ENCODE data around the gene RPA3. TPM values are rescaled to one million over a fixed set of nuclear protein-coding genes. Genes with fewer than 3 reads are reported as not detected.
"Not testable (repeated sequence)": the region's sequence is repeated elsewhere in the genome, so short reads cannot be mapped to it uniquely, and the experiment has no call there.

RPA3 gene
- total RNA-seq, 1 donor from 2014 or later, result 20.7 TPM

DNA sequence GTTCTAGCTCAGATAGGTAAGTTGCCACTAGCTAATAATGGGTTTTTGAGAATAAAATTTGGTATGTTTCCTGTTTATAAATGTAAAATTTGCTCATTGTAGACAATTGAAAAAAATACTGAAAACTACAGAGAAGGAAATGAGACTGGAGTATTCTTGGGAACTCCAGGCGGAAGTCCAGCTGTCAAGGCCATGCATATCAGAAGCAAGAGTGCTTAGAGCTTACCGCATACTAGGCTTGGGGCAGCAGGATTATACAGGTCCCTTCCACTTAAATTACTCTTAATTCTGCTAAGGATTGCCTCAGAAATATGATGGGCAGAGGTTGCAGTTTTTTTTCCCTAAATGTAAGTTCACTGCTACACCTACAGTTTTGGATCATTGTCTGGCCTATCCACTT is 51.2 kb downstream of the RPA3 start:
- Mint-ChIP-seq H3K27me3 (ENCODE audit: unreplicated experiment) (no peaks in the 10 kb centered on the region), H3K36me3 (ENCODE audit: unreplicated experiment) (no peaks in the 10 kb centered on the region), H3K4me3 (ENCODE audit: unreplicated experiment) (no peak overlapping the region), H3K9me3 (ENCODE audit: unreplicated experiment) (no peaks in the 10 kb centered on the region), H3K27ac (ENCODE audit: unreplicated experiment) (no peak overlapping the region), H3K4me1 (ENCODE audit: low read depth, unreplicated experiment) (peaks cover 7% of the 10 kb centered on the region)
- TF ChIP-seq, protein P1, sequence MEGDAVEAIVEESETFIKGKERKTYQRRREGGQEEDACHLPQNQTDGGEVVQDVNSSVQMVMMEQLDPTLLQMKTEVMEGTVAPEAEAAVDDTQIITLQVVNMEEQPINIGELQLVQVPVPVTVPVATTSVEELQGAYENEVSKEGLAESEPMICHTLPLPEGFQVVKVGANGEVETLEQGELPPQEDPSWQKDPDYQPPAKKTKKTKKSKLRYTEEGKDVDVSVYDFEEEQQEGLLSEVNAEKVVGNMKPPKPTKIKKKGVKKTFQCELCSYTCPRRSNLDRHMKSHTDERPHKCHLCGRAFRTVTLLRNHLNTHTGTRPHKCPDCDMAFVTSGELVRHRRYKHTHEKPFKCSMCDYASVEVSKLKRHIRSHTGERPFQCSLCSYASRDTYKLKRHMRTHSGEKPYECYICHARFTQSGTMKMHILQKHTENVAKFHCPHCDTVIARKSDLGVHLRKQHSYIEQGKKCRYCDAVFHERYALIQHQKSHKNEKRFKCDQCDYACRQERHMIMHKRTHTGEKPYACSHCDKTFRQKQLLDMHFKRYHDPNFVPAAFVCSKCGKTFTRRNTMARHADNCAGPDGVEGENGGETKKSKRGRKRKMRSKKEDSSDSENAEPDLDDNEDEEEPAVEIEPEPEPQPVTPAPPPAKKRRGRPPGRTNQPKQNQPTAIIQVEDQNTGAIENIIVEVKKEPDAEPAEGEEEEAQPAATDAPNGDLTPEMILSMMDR (IDR thresholded peaks at IDR 0.05; ENCODE audit: partially characterized antibody, unreplicated experiment), result no peak
- DNase-seq, result no peak

DNA sequence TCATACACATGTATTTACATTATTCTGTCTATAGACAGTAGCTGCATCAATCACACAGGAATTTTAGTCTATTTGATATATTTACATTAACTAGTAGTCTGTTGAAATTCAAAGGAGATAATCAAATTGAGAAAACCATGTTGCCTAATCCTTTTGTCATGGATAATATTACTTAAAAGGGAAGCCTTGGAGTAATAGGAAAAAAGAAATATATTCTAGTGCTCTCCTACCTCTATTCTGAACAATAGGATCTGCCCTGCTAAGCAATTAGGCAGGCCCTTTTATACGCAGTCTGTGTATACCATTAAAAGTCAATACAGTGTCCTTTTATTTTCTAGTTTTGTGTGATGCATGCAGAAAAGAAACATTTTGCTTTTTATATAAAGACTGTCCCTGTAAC is 53.4 kb downstream of the RPA3 start:
- H3K4me1 Mint-ChIP-seq (ENCODE audit: low read depth, unreplicated experiment), result peaks cover 7% of the 10 kb centered on the region
- H3K36me3 Mint-ChIP-seq (ENCODE audit: unreplicated experiment), result no peaks in the 10 kb centered on the region
- H3K9me3 Mint-ChIP-seq (ENCODE audit: unreplicated experiment), result no peaks in the 10 kb centered on the region
- no peak for DNase-seq
- no peak overlapping the region for H3K27ac Mint-ChIP-seq (ENCODE audit: unreplicated experiment)
- H3K27me3 Mint-ChIP-seq (ENCODE audit: unreplicated experiment), result no peaks in the 10 kb centered on the region
- H3K4me3 Mint-ChIP-seq (ENCODE audit: unreplicated experiment), result no peak overlapping the region
- TF ChIP-seq, protein P1 (IDR thresholded peaks at IDR 0.05; ENCODE audit: partially characterized antibody, unreplicated experiment), result no peak

DNA sequence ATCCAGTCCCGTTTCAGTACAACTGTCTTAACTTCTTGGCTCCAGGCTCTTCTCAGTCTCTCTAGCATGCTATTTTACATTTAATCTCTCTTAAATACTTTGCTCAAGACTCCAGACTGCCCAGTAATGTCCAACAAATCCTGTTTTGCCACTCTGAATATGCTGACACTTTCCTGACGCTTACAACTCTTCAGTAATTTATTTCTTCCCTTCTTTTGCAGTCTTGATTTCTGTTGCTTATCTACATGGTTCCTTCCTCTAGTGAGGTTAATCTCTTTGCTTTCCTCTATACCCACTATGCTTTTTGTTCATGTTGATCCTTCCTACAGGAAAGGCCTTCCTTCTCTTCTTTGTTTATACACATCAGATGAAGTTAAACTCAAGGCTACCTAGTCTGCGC is 54.1 kb downstream of the RPA3 start:
- Mint-ChIP-seq H3K36me3 (ENCODE audit: unreplicated experiment) (peaks cover 6% of the 10 kb centered on the region), H3K27me3 (ENCODE audit: unreplicated experiment) (no peaks in the 10 kb centered on the region), H3K27ac (ENCODE audit: unreplicated experiment) (no peak overlapping the region), H3K4me3 (ENCODE audit: unreplicated experiment) (no peak overlapping the region), H3K4me1 (ENCODE audit: low read depth, unreplicated experiment) (peaks cover 7% of the 10 kb centered on the region), H3K9me3 (ENCODE audit: unreplicated experiment) (peaks cover 1% of the 10 kb centered on the region)
- DNase-seq, result no peak
- TF ChIP-seq, protein P1 (IDR thresholded peaks at IDR 0.05; ENCODE audit: partially characterized antibody, unreplicated experiment), result no peak

DNA sequence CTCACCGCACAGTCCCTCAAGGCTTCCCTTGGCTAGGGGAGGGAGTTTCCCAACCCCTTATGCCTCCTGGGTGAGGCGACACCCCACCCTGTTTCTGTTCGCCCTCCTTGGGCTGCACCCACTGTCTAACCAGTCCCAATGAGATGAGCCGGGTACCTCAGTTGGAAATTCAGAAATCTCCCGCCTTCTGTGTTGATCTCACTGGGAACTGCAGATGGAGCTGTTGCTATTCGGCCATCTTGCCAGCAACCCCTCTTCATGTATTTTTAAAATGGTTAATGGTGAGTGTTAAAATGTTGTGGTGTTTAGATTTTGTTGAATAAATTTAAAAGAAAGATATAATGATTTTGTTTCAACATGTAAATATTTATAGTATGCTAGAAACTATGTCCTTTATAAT is 55.9 kb downstream of the RPA3 start:
- DNase-seq, result peak; percentile 33
- TF ChIP-seq, protein P1 (IDR thresholded peaks at IDR 0.05; ENCODE audit: partially characterized antibody, unreplicated experiment), result peak; percentile 19
- Mint-ChIP-seq H3K27me3 (ENCODE audit: unreplicated experiment) (peaks cover 2% of the 10 kb centered on the region), H3K36me3 (ENCODE audit: unreplicated experiment) (peaks cover 14% of the 10 kb centered on the region), H3K27ac (ENCODE audit: unreplicated experiment) (no peak overlapping the region), H3K4me3 (ENCODE audit: unreplicated experiment) (no peak overlapping the region), H3K4me1 (ENCODE audit: low read depth, unreplicated experiment) (peaks cover 7% of the 10 kb centered on the region), H3K9me3 (ENCODE audit: unreplicated experiment) (peaks cover 5% of the 10 kb centered on the region)

DNA sequence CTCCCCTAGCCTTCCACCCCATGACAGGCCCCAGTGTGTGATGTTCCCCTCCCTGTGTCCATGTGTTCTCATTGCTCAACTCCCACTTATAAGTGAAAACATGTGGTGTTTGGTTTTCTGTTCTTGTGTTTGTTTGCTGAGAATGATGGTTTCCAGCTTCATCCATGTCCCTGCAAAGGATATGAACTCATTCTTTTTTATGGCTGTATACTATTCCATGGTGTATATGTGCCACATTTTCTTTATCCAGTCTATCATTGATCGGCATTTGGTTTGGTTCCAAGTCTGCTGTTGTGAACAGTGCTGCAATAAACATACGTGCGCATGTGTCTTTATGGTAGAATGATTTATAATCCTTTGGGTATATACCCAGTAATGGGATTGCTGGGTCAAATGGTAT is 61.9 kb downstream of the RPA3 start:
- H3K27me3 Mint-ChIP-seq (ENCODE audit: unreplicated experiment); H3K9me3 Mint-ChIP-seq (ENCODE audit: unreplicated experiment); H3K4me1 Mint-ChIP-seq (ENCODE audit: low read depth, unreplicated experiment); DNase-seq; H3K27ac Mint-ChIP-seq (ENCODE audit: unreplicated experiment); H3K4me3 Mint-ChIP-seq (ENCODE audit: unreplicated experiment): not testable (repeated sequence)
- peaks cover 15% of the 10 kb centered on the region for H3K36me3 Mint-ChIP-seq (ENCODE audit: unreplicated experiment)

Measured in glutamatergic neuron (in vitro differentiated cells).